Subcutaneous adipose tissue (tissue), 4 donors: ENCODE measurements around the gene TXLNG. TPM values are rescaled to one million over a fixed set of nuclear protein-coding genes. Genes with fewer than 3 reads are reported as not detected.

Source experiments
- CTCF ChIP-seq: fragments of 450-650 bp; IDR thresholded peaks from one replicate; pipeline ENCODE4 v1.5.1; 2016; ENCODE audit warnings: low read depth, mild to moderate bottlenecking, control low read depth, antibody characterized with exemption, moderate library complexity
- small RNA-seq: library from RNA; depleted of rRNA; stranded (forward); fragments of <200 nt; gene quantifications from one replicate; pipeline ENCODE3, GENCODE V24; 2016
- total RNA-seq, 4 donors: library from RNA; depleted of rRNA; stranded (reverse); fragments of >200 nt; gene quantifications; one replicate each; pipeline ENCODE4 v1.1.0, GENCODE V29; 2016

The TXLNG gene
- total RNA-seq, 4 donors from 2014 or later, result 27.5 to 35.9 (median 31.1) TPM

GRCh38 chrX:16885628-16886027, 99.4 kb downstream of the TXLNG start:
- no peak for TF ChIP-seq CTCF

- no peak for TF ChIP-seq CTCF
These were observed 106.5 kb downstream of the TXLNG start for GRCh38 chrX:16892504-16893362.

Small RNA genes within 50 kb of the gene (small RNA-seq; reads per million reads assigned to genes)
- not detected for gene RNU4-6P
- not detected for gene RNU7-56P
- gene RPL12P49, result not detected

Other genes starting within 250 kb of the TXLNG start
- gene S100G, start 136.3 kb upstream of the TXLNG start, total RNA-seq, result not detected
- gene CTPS2, start 73.8 kb upstream of the TXLNG start, total RNA-seq, result 10 to 100 TPM; 13.4 to 21.8 (median 18.5) TPM
- 10 to 100 TPM; 18.9 to 38.6 (median 21.6) TPM for gene SYAP1, start 66.9 kb upstream of the TXLNG start, total RNA-seq
- 100 to 1,000 TPM in 1 of 4 donors, 10 to 100 TPM in 3; 51.2 to 115 (median 59.9) TPM for gene RBBP7, start 83.9 kb downstream of the TXLNG start, total RNA-seq
- gene REPS2, start 160.2 kb downstream of the TXLNG start, total RNA-seq, result 10 to 100 TPM in 1 of 4 donors, 1 to 10 TPM in 3; 3.3 to 10.3 (median 5.3) TPM